Posterior vena cava (tissue), 2 donors: Measurements from ENCODE around the gene FRK. TPM values are rescaled to one million over a fixed set of nuclear protein-coding genes. Genes with fewer than 3 reads are reported as not detected.
"Not testable (repeated sequence)": the region's sequence is repeated elsewhere in the genome, so short reads cannot be mapped to it uniquely, and the experiment has no call there.

Experiments
- DNase-seq: peaks from one replicate; pipeline ENCODE4 v3.0.0-alpha.2; 2020; ENCODE audit warnings: low spot score
- intact Hi-C, 2 donors: fragments of 100-400 bp; cut with DNase I; formaldehyde crosslinking; loops; one replicate each; pipeline versions ENCODE4 v1.14.1 to v1.14.2; 2022 to 2023
- total RNA-seq, 2 donors: library from RNA; stranded (reverse); fragmentation: NEBNext Ultra II Directional; extraction: Animal tissue kit (Norgen Biotek cat#: 25700); gene quantifications; one replicate each; pipeline ENCODE4 v1.2.1, GENCODE V29; 2021
- donor health status: DM: yes; HTN: yes; CAD: no.
- donor health status: DM: yes; HTN: yes; CAD: no.

FRK gene
- total RNA-seq, 2 donors from 2014 or later: 5.1 to 8.3 TPM

DNA sequence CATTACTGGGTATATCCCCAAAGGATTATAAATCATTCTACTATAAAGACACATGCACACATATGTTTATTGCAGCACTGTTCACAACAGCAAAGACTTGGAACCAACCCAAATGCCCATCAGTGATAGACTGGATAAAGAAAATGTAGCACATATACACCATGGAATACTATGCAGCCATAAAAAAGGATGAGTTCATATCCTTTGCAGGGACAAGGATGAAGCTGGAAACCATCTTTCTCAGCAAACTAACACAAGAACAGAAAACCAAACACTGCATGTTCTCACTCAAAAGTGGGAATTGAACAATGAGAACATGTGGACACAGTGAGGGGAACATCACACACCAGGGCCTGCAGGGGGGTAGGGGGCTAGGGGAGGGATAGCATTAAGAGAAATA is 14.4 kb downstream of the FRK start:
- intact Hi-C loops, DNase-seq: not testable (repeated sequence)

DNA sequence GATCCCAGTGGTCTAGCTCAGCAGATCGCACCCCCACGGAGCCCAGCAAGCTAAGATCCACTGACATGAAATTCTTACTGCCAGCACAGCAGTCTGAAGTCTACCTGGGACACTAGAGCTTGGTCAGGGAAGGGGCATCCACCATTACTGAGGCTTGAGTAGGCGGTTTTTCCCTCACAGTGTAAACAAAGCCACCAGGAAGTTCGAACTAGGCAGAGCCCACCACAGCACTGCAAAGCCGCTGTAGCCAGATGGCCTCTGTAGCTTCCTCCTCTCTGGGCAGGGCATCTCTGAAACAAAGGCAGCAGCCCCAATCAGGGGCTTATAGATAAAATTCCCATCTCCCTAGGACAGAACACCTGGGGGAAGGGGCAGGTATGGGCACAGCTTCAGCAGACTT is 18.8 kb downstream of the FRK start:
- DNase-seq: no peak
- intact Hi-C loops: no loop called here

DNA sequence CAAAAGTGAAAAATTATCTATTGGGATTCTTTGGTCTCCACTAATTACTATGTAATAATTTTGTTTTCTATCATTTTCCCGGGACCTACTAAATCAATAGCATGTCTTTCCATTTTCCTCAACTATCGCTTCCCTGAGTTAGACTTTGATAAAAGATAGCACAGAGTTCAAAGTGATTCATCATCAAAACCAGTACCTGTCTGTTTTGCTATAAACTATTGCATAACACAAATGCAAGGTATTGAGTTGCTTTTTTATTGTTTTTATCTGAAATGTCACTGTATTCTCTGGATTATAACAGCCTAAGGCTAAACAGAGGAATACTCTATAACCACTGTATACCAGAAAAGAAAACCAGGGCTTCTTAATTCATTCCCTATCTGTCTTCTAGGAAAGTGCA is 19.7 kb downstream of the FRK start:
- intact Hi-C loops: no loop called here
- no peak for DNase-seq

DNA sequence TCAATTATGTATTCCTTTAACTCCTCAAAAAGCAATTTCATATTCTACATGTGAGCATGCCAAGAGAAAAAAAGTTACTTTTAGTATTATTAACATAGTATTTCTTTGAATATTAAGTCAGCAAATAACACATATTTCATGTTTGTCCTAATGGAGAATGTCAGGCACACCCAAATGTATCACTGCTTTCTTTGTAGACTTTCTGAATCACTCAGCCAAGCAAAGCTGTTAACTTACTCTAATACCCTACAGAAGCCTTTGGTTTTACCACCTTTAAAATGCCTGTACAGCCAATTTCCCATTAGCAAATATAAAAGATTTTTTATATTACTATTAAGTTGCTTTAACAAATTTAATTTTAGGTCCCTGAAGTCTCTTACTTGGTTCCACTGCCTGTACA is 23.8 kb downstream of the FRK start:
- intact Hi-C loops: no loop called here
- no peak for DNase-seq

DNA sequence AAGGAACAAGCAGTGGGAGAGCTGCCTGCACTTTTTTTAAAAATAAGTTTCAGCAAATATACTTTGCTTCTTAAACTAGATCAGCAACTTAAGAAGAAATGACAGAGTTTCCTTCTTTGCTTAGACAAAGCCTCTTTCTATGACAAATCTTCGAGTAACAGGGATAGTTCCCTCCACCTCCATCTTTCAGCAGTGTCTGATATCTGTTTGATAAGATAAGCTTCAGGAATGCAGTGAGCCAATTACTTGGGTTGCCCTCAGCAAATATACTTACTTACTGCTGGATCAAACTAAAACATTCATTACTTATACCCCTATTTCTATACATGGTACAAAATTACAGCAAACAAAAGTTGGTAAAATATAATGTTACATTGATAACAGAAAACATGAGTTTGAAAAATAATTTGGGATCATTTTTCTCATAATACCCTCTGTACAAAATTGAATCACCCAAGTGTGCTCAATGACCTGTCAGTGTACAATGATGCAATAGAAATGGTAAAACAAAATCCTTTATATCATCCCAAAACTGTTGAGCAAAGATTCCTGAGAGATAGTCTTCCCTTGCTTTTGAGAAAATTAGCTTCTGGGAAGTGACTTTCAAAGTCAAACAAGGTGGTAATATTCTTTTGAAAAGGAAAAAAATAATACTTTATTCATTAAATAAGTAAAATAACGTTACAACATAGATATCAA is 24.5 kb downstream of the FRK start:
- no peak for DNase-seq
- intact Hi-C loops: no loop called here

DNA sequence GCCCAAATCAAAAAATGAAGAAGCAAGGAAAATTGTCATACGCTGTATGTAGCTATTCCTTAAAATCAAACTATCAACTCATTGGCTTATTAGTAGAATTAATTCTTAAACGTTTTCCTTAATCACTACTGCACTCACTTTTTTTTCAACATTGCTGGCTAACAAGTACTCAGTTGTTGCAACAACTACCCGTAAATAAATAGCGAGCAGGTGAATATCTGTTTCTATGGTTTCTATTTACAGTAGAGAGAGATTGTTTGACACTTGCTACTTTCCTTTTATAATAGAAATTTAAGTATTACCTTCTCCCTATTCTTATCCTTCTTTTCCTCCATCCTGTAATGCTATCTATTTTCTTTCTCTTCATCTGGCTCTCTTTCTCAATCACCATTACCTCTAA is 25.1 kb downstream of the FRK start:
- no peak for DNase-seq
- intact Hi-C loops: no loop called here

DNA sequence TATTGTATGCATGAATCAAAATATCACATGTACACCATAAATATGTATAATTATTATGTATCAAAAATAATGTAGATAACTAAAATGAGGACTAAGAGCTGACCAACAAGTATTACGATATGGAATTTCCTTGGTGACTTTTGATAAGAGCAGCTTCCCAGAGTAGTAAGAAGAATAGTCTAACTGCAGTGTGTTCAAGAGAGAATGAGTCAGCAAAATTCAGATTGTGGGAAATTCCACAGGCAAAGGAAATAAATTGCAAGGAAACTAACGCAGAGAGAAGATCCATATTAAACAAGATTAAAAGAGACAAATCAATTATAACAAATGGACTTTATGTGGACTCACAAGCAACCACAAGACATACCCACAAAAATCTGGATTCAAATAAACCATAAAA is 26.4 kb downstream of the FRK start:
- intact Hi-C loops: no loop called here
- no peak for DNase-seq

DNA sequence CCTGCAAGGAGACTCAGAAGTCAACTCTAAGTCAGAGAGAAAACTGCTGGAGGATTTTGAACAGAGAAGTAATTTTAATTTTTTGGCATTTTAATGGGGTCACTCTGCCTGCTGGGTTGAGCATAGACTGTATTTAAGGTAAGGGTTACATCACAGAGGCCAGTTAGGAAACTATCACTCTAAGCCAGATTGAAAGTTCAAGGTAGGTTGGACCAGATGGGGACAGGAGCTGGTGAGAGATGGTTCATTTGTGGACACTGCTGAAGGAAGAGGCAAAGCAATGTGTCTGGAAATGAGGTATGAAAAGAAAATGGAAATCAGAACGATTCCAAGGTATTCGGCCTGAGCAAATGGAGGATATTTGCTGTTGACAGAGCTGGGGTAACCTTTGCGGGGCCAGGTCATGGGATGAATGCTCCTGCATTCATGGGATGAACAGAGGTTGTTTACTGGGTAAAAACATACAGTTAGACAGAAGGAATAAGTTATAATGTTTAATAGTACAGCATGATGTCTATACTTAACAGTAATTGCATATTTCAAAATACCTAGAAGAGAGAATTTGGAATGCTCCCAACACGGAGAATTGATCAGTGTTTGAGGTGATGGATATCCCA is 26.9 kb downstream of the FRK start:
- no peak for DNase-seq
- intact Hi-C loops: no loop called here

DNA sequence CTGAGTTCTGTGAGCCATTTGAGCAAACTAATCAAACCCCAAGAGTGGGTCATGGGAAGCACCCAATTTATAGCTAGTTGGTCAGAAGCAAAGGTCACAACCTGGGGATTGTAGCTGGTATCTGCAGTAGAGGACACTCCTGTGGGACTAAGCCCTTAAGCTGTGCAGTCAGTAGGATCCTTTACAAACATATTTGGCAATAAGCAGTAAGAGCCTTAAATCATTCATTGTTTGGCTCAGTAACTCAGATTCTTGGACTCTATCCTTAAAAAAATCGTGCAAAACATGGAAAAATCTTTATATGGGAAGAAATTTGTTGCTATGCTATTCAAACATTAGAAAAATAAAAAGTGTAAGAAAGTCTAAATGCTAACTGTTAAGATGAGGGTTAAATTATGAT is 29.9 kb downstream of the FRK start:
- intact Hi-C loops: no loop called here
- DNase-seq: no peak

DNA sequence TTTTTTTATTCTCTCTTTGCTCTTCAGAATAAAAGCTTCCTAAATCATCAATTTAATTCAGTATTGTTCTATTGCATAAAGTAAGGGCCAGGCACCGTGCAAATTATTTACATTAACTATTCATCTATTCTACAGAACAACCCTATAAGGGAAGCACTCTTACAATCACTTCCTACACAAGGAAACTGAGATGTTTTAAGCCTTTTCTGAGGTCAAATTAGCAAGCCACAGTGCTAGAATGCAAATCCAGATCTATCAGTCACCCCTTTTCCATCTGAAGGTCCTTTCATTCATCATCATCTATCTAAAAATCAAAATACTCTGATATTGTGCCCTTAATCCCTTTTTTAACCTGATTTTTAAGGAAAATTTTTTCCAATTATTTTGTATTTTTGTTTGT is 31.2 kb downstream of the FRK start:
- no peak for DNase-seq
- intact Hi-C loops: no loop called here

DNA sequence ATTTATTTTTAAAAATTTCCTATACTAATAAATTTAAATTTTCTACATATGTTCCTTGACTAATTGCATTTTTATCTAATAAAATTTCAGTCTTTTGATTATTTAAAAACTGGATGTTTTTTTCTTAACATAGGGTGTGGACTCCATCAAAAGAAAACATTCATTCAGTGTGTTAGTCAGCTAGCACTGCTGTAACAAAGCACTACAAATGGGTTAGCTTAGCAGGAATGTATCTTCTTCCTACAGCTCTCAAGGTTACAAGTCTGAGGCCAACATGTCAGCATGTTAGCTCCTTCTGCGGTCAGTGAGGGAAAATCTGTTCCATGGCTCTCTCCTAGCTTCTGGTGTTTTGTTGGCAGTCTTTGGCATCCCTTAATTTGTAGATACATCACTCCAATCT is 32.5 kb downstream of the FRK start:
- intact Hi-C loops: no loop called here
- DNase-seq: no peak

DNA sequence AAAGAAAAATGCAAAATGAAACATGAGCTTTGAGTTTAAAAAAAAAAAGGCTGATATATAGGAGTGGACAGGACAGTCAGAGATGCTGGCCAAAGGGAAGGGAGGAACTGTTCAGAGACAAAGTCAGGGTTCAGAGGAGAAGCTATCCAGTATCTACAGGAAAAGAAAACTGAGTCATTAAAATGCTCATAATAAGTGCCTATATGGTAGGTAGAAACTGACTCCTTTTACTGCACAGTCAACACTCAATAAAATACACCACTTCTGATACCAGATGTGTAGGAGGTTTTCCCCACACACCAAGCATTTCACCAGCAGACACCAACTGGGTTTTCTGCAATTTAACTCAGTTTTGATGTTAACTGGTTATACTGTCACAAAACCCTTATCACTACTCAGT is 32.9 kb downstream of the FRK start:
- intact Hi-C loops: no loop called here
- DNase-seq: no peak

DNA sequence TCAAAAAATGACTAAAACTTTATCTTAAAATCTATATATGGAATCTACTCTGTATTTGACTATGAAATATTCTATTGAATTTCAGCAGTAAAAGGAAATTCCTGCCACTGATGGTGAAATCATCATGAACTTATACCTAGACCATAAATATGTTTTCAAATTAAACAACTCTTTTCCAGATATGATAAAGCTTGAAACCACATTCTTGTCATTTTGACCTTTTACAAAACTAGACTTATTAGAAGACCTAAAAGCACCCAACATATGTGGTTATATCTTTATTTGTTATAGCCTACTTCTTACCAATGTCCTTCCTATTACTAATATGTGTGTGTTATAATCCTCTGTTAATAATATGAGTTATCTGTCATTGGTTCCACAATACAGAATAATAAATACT is 35.3 kb downstream of the FRK start:
- no peak for DNase-seq
- intact Hi-C loops: no loop called here

DNA sequence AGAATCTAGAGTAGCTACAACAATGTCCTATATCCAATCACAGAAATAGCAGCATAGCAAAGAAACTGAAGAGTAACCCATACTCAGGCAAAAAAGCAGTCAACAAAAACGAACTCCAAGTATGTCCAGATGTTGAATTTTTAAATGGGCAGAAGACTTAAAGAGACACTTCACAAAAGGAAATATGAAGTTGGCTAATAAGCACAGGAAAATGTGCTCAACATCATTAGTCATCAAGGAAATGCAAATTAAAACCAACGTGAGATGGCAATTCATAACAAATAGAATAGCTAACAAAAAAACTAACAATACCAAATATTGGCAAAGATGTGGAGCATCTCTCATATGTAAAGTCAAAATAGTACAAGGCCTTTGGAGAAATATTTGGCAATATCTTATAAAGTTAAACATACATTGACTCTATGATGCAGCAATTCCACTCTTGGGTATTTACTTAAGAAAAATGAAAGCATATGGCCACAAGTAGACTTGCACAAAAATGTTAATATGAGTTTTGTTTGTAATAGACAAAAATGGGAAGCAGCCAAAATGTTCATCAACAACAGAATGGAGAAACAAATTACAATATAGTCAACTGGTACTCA is 37.7 kb downstream of the FRK start:
- DNase-seq: no peak
- intact Hi-C loops: no loop called here

DNA sequence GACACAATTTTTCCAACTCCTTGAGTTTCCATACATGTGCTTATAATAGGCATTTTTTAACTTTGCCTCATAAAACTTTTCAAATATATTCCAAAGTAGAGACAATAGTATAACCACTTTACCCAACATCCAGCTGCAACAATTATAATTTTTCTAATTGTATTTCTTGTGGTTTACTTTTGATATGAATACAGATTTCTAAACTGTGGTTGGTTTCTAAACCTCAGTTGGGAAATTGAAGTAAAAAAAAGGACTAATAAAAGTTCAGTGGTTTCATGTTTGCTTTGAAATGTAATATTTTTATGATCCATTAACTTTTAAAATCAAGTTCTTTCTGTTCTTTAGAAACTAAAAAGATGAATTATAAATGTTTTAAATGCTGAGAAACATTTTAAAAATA is 40.0 kb downstream of the FRK start:
- no peak for DNase-seq
- intact Hi-C loops: no loop called here

DNA sequence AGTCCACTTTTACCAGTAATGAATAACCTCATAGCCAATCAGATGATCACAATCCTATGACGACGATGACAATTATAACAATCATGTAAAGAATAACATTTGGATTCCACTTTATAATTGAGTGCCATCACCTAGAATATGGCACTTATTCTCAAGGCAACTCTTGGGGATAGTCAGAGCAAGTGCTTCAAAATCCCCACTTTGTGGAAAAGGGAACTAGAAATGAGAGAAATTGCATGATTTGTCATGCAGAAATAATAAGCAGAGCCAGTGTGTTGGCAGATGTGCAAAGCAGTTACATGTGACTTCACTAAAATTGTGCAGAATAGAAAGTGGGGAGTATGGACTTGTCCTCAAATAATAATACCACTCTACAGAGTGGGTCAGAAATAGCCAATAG is 41.3 kb downstream of the FRK start:
- DNase-seq: no peak
- intact Hi-C loops: no loop called here

DNA sequence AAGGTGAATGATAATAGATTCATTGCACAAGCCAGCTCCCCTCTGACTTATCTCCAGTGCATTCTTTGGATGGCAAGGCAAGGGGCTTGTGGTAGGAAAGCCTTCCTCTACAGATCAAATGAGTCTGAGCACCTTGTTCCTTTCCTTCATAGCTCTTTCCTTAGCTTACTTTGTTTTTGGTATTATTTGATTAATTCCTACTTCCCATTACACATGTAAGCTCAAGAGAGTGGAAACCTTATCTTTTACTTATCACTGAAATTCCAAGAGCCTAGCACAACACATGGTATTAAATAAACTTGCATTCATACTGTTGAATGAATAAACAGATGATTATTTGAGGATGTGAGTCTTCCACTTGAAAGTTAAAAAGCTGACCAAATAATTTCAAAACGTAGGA is 41.7 kb downstream of the FRK start:
- intact Hi-C loops: no loop called here
- no peak for DNase-seq

DNA sequence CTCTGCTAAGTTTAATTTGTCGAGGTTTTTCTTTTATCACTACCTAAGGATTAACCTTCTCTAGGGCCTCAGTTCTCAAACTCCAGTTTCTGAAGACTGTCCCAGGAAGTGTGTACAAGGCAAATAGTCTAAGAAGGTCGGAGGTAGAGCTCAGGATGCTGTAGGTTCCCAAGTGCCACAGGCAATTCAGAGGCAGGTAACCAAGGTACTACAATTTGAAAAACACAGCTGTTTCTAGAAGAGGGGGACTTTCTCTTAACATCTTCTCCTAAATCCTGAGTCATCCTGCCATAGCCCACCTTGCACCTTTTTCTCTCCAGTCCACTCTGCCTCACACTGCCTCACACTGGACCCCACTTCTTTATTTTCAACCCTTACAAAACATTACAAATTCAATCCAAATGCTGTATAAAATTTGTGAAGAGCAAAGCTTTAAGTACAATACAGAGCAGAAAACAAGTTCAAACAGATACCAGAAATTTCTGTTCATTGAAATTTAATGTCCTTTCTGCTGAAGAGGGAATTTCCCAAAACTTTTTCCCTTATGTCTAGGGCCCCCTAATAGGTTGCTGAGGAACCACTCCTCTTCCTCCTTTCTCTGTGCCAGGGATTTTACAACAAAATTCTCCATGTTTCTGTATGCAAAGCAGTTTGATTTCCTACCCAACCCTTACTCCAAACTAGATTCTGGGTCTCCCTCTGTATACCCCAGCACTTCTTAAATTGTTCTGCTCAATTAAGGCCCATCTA is 43.0 kb downstream of the FRK start:
- DNase-seq: no peak
- intact Hi-C loops: loop anchor here in 1 of 2 donors (2.0 kb wide), 1 partner anchor 77 kb away; no protein-coding TSS in a partner anchor

DNA sequence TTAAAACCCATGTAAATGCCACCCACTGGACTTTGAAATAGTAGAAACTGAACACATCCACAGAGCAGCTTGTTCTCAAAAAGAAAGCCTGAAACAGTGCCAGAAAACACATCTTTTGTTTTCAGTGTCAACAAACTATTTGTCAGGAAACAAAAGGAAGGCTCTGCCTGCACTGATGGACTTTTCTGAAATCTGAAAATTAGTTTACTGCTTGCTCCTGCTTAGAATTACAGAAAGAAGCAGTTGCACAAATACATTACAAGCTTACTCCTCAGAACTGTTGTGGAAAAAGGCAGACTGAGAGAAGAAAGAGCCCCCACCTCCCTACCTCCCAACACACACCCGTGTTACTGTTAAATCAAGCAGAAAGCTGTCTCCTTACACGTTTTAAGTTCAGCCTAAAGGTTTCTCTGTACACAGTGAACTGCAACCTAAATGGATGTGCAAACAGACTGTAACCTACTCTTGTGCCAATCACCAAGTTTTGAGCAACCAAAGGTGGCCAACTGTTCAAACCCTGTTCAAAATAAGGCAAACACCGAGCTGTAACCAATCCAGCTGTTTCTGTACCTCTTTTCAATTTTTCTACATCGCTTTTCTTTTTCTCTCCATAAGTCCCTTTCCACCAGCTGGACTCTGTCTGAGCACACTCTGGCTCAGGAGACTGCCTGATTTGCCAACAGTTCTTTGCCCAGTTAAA is 43.7 kb downstream of the FRK start:
- no peak for DNase-seq
- intact Hi-C loops: loop anchor here in 1 of 2 donors (2.0 kb wide), 1 partner anchor 78 kb away; no protein-coding TSS in a partner anchor

DNA sequence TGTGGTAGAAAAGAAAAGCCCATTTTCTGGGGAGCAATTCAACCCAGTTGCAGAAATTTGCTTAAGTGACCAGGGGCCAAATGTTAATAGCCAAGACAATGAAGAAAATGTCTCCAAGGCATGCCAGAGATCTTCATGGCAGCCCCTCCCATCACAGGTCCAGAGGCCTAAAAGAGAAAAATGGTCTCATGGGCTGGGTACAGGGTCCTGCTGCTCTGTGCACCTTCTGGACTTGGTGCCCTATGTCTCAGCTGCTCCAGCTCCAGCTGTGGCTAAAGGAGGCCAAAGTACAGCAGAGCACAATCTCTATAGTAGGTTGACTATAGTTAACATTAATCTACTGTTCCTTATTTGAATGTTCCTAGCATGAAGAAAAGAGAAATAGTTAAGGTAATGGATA is 44.7 kb downstream of the FRK start:
- no peak for DNase-seq
- intact Hi-C loops: loop anchor here in 1 of 2 donors (2.0 kb wide), 1 partner anchor 79 kb away; no protein-coding TSS in a partner anchor
